Hepatocyte (in vitro differentiated cells): ENCODE measurements around the gene KCNQ2.

Experiments used
- EZH2 ChIP-seq: fragments of 200-600 bp; sonication (generic); IDR thresholded peaks from 2 replicates; pipeline ENCODE4 v1.6.1; 2016; ENCODE audit warnings: antibody characterized with exemption, mild to moderate bottlenecking, borderline replicate concordance
- TF ChIP-seq, protein P1 (sequence below): fragments of 200-600 bp; sonication (generic); IDR thresholded peaks from 2 replicates; pipeline ENCODE4 v1.5.1; 2016; ENCODE audit warnings: antibody characterized with exemption, mild to moderate bottlenecking; ENCODE audit not compliant: poor library complexity

DNA sequence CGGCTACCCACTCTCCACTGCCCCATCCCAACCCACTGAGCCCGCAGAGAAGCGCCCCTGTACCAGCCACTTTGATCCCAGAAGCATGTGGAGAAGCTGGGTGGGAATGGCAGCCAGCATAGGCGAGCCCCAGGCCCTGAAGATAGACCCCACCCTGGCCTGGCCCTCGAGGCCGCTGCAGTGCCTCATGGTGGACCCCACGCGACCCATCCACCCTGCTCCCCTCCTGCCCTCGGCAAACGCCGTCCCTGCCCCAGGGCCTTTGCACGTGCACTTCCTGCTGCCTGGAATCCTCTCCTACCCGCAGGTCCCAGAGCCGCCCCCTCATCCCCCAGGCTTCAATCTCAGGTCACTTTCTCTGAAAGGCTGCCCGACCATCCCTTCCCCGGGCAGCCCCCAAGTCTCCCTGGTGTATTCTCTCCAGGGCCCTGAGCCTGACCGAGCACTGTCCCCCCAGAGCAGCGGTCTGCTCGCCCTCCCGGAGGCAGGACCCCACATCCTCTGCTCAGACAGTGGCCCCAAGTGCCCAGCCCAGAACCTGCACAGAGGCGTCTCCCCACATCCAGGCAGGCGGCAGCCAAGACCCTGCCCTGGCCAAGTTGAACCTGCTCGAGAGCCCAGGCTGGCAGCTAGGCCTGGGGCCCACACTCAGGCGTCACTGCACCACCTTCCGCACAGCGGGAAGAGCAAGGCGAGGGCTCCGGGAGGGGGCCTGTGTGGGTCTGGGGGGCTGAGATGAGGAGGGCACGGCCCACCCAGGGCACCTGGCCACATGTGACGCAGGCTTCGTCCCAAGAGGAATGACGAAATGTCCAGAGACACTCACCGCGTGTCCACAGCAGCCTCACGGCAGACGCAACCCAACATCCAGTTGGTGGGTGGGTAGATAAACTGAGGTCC is 14.0 kb downstream of the KCNQ2 start:
- TF ChIP-seq, protein P1, sequence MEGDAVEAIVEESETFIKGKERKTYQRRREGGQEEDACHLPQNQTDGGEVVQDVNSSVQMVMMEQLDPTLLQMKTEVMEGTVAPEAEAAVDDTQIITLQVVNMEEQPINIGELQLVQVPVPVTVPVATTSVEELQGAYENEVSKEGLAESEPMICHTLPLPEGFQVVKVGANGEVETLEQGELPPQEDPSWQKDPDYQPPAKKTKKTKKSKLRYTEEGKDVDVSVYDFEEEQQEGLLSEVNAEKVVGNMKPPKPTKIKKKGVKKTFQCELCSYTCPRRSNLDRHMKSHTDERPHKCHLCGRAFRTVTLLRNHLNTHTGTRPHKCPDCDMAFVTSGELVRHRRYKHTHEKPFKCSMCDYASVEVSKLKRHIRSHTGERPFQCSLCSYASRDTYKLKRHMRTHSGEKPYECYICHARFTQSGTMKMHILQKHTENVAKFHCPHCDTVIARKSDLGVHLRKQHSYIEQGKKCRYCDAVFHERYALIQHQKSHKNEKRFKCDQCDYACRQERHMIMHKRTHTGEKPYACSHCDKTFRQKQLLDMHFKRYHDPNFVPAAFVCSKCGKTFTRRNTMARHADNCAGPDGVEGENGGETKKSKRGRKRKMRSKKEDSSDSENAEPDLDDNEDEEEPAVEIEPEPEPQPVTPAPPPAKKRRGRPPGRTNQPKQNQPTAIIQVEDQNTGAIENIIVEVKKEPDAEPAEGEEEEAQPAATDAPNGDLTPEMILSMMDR: no peak
- TF ChIP-seq EZH2: no peak
